Lower leg skin (tissue), 4 donors: ENCODE data around the gene UBE2G1. TPM values are rescaled to one million over a fixed set of nuclear protein-coding genes. Genes with fewer than 3 reads are reported as not detected.

ENCODE experiments used
- DNase-seq, 2 donors: peaks; one replicate each; pipeline ENCODE4 v3.0.0-alpha.2; 2019; ENCODE audit warnings: low spot score in 2 of 2
- H3K4me3 ChIP-seq: fragments of 200-600 bp; sonication (generic); 2 replicates; pipeline ENCODE4 v1.5.1; 2017; ENCODE audit warnings: mild to moderate bottlenecking, low read depth; ENCODE audit not compliant: poor library complexity, severe bottlenecking
- POLR2A ChIP-seq, 2 donors: fragments of 450-650 bp; IDR thresholded peaks; one replicate each; pipeline ENCODE4 v1.6.1; 2016 to 2017; ENCODE audit warnings: antibody characterized with exemption in 2 of 2, mild to moderate bottlenecking in 1 of 2, moderate library complexity in 1 of 2
- WGBS, 2 donors: methylation state at CpG; one replicate each; pipeline ENCODE4 v1.1.5; 2018; 5-methylcytosine and 5-hydroxymethylcytosine counted together
- intact Hi-C: fragments of 100-400 bp; cut with DNase I; formaldehyde crosslinking; loops from one replicate; pipeline ENCODE4 v1.15.0; 2023; ENCODE audit warnings: low total_unique reads
- total RNA-seq, 4 donors: library from RNA; depleted of rRNA; stranded (reverse); fragments of >200 nt; gene quantifications; one replicate each; pipeline ENCODE4 v1.1.0, GENCODE V29; 2016
- TF ChIP-seq, protein P1 (sequence below), 3 donors: fragments of 450-650 bp; IDR thresholded peaks; one replicate each; pipeline ENCODE4 v1.5.1; 2016; ENCODE audit warnings: antibody characterized with exemption in 3 of 3, mild to moderate bottlenecking in 3 of 3, moderate library complexity in 2 of 3

UBE2G1 gene
- total RNA-seq, 4 donors from 2014 or later, result 72.3 to 84.3 (median 78.5) TPM

DNA sequence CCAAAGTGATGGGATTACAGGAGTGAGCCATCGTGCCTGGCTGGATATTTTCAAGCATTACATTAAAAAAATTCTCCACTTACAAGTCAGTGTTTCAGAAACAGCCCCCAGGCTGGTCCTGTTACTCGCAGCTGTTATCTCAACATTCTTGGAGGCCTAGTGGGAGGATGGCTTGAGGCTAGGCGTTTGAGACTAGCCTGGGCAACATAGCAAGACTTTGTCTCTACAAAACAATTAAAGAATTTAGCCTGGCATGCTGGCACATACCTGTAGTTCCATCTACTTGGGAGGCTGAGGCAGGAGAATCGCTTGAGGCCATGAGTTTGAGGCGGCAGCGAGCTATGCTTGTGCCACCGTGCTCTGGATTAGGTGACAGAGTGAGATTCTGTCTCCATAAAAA is 40.7 kb upstream of the UBE2G1 start:
- TF ChIP-seq POLR2A (IDR thresholded peaks at IDR 0.05), result no peak
- TF ChIP-seq, protein P1, sequence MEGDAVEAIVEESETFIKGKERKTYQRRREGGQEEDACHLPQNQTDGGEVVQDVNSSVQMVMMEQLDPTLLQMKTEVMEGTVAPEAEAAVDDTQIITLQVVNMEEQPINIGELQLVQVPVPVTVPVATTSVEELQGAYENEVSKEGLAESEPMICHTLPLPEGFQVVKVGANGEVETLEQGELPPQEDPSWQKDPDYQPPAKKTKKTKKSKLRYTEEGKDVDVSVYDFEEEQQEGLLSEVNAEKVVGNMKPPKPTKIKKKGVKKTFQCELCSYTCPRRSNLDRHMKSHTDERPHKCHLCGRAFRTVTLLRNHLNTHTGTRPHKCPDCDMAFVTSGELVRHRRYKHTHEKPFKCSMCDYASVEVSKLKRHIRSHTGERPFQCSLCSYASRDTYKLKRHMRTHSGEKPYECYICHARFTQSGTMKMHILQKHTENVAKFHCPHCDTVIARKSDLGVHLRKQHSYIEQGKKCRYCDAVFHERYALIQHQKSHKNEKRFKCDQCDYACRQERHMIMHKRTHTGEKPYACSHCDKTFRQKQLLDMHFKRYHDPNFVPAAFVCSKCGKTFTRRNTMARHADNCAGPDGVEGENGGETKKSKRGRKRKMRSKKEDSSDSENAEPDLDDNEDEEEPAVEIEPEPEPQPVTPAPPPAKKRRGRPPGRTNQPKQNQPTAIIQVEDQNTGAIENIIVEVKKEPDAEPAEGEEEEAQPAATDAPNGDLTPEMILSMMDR (IDR thresholded peaks at IDR 0.05), result no peak
- DNase-seq, result no peak
- intact Hi-C loops, result no loop called here
- no peak overlapping the region for H3K4me3 ChIP-seq
- 58 to 67% methylated on average over 7 of the region's 7 CpGs for WGBS, 2 donors

DNA sequence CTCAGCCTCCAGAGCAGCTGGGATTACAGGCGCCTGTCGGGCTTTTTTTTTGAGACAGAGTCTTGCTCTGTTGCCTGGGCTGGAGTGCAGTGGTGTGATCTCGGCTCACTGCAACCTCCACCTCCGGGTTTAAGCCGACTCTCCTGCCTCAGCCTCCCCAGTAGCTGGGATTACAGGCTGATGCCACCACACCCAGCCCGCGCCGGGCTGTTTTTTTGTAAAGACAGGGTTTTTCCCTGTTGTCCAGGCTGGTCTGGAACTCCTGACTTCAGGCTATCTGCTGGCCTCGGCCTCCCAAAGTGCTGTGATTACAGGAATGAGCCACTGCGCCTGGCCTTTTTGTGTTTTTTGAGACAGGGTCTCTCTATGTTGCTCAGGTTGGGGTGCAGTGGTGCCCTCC is 39.9 kb upstream of the UBE2G1 start:
- 91 to 92% methylated on average over 10 of the region's 10 CpGs for WGBS, 2 donors
- DNase-seq, result no peak
- intact Hi-C loops, result no loop called here

DNA sequence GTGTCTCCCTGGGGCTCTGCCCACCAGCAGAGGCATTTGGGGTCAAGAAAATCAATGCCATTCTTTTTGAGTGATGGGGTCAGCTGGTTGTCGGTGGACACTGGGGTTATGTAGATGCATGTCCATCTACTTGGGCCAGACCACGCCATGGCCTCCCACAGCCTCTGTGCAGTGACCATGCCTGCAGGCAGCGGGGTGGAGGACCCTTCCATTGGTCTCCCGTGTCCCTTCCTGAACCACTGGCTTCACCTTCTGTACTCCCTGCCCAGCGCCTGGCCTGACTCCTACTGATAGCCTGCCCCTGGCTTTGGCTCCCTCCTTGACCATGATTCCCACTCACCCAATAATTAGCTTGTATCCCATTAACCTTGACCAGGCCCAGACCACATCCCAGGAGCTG is 39.2 kb upstream of the UBE2G1 start:
- no peak for DNase-seq

More for the DNA sequence above, 39.9 kb upstream of the UBE2G1 start:
- no peak overlapping the region for H3K4me3 ChIP-seq
- TF ChIP-seq, protein P1 (IDR thresholded peaks at IDR 0.05), result no peak
- no peak for TF ChIP-seq POLR2A (IDR thresholded peaks at IDR 0.05)

DNA sequence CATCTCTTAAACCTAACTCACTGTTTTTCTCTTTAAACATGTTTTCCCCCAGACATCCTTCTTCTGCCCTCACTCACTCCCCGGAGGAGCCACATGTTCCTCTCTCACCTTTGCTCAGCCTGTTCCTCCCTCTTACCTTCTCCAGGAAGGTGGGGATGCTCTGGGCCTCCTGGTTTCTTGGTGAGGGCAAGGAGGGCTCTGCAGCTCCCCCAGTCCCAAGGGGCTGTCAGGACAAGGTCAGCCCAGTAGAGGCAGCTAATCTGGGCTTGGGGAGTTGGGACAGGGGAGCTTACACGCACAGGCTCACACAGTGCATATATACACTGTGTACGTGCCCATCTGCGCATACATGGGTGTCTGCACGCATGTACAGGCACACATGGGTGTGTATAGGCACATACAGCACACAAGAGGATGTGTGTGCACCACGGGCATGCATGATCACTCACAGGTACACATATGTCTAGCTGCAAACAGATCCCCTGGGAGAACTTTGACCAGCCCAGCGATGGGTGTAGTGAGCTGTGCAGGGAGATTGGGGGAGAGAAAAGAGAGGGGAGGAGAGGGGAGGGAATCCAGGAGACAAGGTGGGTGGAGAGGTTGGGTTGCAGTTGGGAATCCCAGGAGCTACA is 38.7 kb upstream of the UBE2G1 start:
- DNase-seq, result no peak
- WGBS, 2 donors, result 77 to 87% methylated on average over 7 of the region's 7 CpGs
- no peak overlapping the region for H3K4me3 ChIP-seq
- TF ChIP-seq, protein P1 (IDR thresholded peaks at IDR 0.05), result no peak
- no peak for TF ChIP-seq POLR2A (IDR thresholded peaks at IDR 0.05)
- intact Hi-C loops, result no loop called here

More for the DNA sequence above, 39.2 kb upstream of the UBE2G1 start:
- no peak for TF ChIP-seq POLR2A (IDR thresholded peaks at IDR 0.05)
- TF ChIP-seq, protein P1 (IDR thresholded peaks at IDR 0.05), result no peak
- no peak overlapping the region for H3K4me3 ChIP-seq
- WGBS, 2 donors, result 91 to 94% methylated on average over 5 of the region's 5 CpGs
- intact Hi-C loops, result no loop called here

DNA sequence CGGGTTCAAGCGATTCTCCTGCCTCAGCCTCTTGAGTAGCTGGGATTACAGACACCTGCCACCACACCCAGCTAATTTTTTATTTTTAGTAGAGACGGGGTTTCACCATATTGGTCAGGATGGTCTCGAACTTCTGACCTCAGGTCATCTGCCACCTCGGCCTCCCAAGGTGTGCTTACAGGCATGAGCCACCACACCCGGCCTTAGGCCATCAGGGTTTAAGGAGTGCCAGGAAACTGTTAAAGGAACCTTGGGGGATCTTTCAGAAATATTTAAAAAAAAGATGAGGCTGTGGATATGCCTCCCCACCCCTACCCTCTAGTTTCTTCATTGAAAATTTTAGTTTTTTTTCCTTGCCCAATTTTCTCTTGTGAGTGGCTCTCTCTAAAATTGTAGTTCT is 31.4 kb upstream of the UBE2G1 start:
- TF ChIP-seq POLR2A (IDR thresholded peaks at IDR 0.05), result no peak
- TF ChIP-seq, protein P1 (IDR thresholded peaks at IDR 0.05), result no peak
- WGBS, 2 donors, result 88 to 89% methylated on average over 6 of the region's 6 CpGs
- intact Hi-C loops, result no loop called here

DNA sequence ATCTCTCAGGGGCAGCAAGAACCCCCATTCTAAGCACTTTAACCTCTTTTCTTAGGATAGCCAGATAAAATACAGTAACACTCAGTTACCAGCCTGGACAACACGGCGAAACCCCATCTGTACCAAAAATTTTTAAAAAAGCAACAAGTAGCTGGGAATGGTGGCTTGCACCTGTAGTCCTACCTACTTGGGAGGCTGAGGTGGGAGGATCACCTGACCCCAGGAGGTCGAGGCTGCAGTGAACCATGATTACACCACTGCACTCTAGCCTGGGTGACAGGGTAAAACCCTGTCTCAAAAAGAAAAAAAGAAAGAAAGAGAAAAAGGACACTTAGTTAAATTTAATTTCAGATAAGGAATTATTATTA is 28.6 kb upstream of the UBE2G1 start:
- WGBS, 2 donors, result 82 to 88% methylated on average over 3 of the region's 3 CpGs
- TF ChIP-seq POLR2A (IDR thresholded peaks at IDR 0.05), result no peak
- intact Hi-C loops, result no loop called here
- no peak for DNase-seq
- H3K4me3 ChIP-seq, result no peak overlapping the region

More for the DNA sequence above, 31.4 kb upstream of the UBE2G1 start:
- H3K4me3 ChIP-seq, result no peak overlapping the region
- DNase-seq, result no peak
